Measurements from ENCODE around the gene TOX2. TPM values are rescaled to one million over a fixed set of nuclear protein-coding genes. Genes with fewer than 3 reads are reported as not detected.

Gene TOX2
- total RNA-seq, 2 experiments from 2014 or later, result 1.5 to 1.7 TPM

GRCh38 chr20:43975096-43975768, 60.6 kb downstream of the TOX2 start:
- Mint-ChIP-seq H3K9me3 (peaks cover 1% of the 10 kb centered on the region), H3K4me3 (no peak overlapping the region), H3K27me3 (peaks cover 16% of the 10 kb centered on the region), H3K27ac (peak overlapping the region; percentile 79), H3K36me3 (ENCODE audit: low read depth) (no peaks in the 10 kb centered on the region), H3K4me1 (ENCODE audit: low read depth) (peaks cover 21% of the 10 kb centered on the region)
- intact Hi-C loops (cut with micrococcal nuclease), result no loop called here
- ATAC-seq, result peak; percentile 83
- peak; percentile 50 for DNase-seq
- POLR2A ChIA-PET, result interaction anchor here (0.6 kb wide), 2 partner anchors 20 to 627 kb away, joined by 3 read pairs; no protein-coding TSS in a partner anchor
- TF ChIP-seq CTCF (IDR thresholded peaks at IDR 0.05), result no peak
- CTCF ChIA-PET, result interaction anchor here (1.0 kb wide), 1 partner anchor 105 kb away, joined by 3 read pairs; no protein-coding TSS in a partner anchor

GRCh38 chr20:43976547-43976946, 61.9 kb downstream of the TOX2 start:
- TF ChIP-seq CTCF (IDR thresholded peaks at IDR 0.05), result no peak
- ATAC-seq, result no peak
- no peaks in the 10 kb centered on the region for H3K36me3 Mint-ChIP-seq (ENCODE audit: low read depth)
- no peak overlapping the region for H3K27ac Mint-ChIP-seq
- intact Hi-C loops (cut with micrococcal nuclease), result no loop called here
- no peak overlapping the region for H3K4me3 Mint-ChIP-seq
- H3K9me3 Mint-ChIP-seq, result peaks cover 1% of the 10 kb centered on the region
- H3K4me1 Mint-ChIP-seq (ENCODE audit: low read depth), result peaks cover 21% of the 10 kb centered on the region
- H3K27me3 Mint-ChIP-seq, result peaks cover 16% of the 10 kb centered on the region
- DNase-seq, result no peak
- ChIA-PET POLR2A (no interaction called here), CTCF (no interaction called here)

- no peak for ATAC-seq
- ChIA-PET POLR2A (no interaction called here), CTCF (no interaction called here)
- Mint-ChIP-seq H3K4me1 (ENCODE audit: low read depth) (peaks cover 21% of the 10 kb centered on the region), H3K4me3 (no peak overlapping the region), H3K27me3 (peaks cover 18% of the 10 kb centered on the region), H3K36me3 (ENCODE audit: low read depth) (no peaks in the 10 kb centered on the region), H3K27ac (no peak overlapping the region), H3K9me3 (peaks cover 1% of the 10 kb centered on the region)
- intact Hi-C loops (cut with micrococcal nuclease), result no loop called here
- DNase-seq, result no peak
- no peak for TF ChIP-seq CTCF (IDR thresholded peaks at IDR 0.05)
These were observed 62.6 kb downstream of the TOX2 start for GRCh38 chr20:43977252-43977651.

GRCh38 chr20:43977962-43978361, 63.3 kb downstream of the TOX2 start:
- TF ChIP-seq CTCF (IDR thresholded peaks at IDR 0.05), result no peak
- ChIA-PET CTCF (interaction anchor here (0.8 to 1.6 kb wide), 3 partner anchors 91 to 227 kb away, joined by 3 to 4 read pairs (median 3); no protein-coding TSS in a partner anchor), POLR2A (interaction anchor here (0.7 kb wide), 1 partner anchor 227 kb away, joined by 3 read pairs; no protein-coding TSS in a partner anchor)
- intact Hi-C loops (cut with micrococcal nuclease), result no loop called here
- Mint-ChIP-seq H3K9me3 (peaks cover 1% of the 10 kb centered on the region), H3K4me3 (no peak overlapping the region), H3K27ac (no peak overlapping the region), H3K4me1 (ENCODE audit: low read depth) (peaks cover 21% of the 10 kb centered on the region), H3K36me3 (ENCODE audit: low read depth) (no peaks in the 10 kb centered on the region), H3K27me3 (peaks cover 19% of the 10 kb centered on the region)
- ATAC-seq (no peak), DNase-seq (no peak)

GRCh38 chr20:43979576-43980105, 65.0 kb downstream of the TOX2 start:
- ChIA-PET POLR2A (interaction anchor here (1.1 kb wide), 1 partner anchor 25 kb away, joined by 3 read pairs; no protein-coding TSS in a partner anchor), CTCF (interaction anchor here (1.2 to 1.3 kb wide), 2 partner anchors 44 to 262 kb away, joined by 3 read pairs; no protein-coding TSS in a partner anchor)
- H3K4me1 Mint-ChIP-seq (ENCODE audit: low read depth), result peaks cover 31% of the 10 kb centered on the region
- no peaks in the 10 kb centered on the region for H3K36me3 Mint-ChIP-seq (ENCODE audit: low read depth)
- ATAC-seq, result no peak
- H3K4me3 Mint-ChIP-seq, result no peak overlapping the region
- no peak overlapping the region for H3K27ac Mint-ChIP-seq
- H3K9me3 Mint-ChIP-seq, result peaks cover 1% of the 10 kb centered on the region
- H3K27me3 Mint-ChIP-seq, result peaks cover 19% of the 10 kb centered on the region
- TF ChIP-seq CTCF (IDR thresholded peaks at IDR 0.05), result no peak
- intact Hi-C loops (cut with micrococcal nuclease), result no loop called here
- no peak for DNase-seq

All from activated CD8-positive, alpha-beta T cell treated with anti-CD3 and anti-CD28 coated beads for 36 hours (primary cell).